ENCODE results near the gene FAM72D. TPM values are rescaled to one million over a fixed set of nuclear protein-coding genes. Genes with fewer than 3 reads are reported as not detected.
"Not testable (repeated sequence)": the region's sequence is repeated elsewhere in the genome, so short reads cannot be mapped to it uniquely, and the experiment has no call there.

FAM72D gene
- total RNA-seq, result 1.5 and 2.1 TPM in 2 replicates

DNA sequence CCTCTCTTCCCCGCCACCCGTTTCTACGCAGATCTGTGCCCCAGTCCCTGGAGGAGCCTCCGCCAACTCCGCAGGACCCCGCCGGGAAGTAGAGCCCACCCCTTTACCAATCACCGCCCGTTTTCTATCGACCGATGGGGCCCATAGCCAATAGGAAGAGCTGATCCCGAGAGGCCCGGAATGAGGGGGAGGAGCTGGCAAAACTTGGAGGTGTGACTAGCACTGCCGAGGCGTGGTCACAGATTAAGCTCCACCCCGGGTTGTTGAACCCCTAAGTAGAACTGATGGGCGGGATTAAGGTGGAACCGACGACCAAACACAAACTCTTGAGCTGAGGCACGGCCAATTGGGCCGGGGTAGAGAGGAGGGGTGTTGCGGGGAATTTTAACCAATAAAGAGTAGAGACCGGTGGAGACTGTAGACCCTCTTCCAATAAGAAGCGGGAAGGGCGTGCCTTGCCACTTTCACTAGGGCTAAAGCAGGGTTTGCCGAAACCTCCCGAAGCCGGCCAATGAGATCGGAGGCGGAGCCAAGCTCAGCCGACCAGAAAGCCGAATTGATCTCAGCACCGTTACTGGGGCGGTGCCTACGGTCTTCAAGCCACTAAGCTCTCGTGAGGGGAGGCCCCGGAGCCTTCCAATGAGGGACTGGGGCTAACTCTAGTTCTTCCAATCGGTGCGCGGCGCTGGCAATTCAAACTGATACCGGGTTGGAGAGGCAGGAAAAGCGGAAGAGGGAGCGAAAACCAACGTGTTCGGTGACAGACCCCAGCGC lies at the start of gene FAM72D, which contains the start of gene SRGAP2B:
Gene FAM72D (plus strand): TSS at position 691 of the 774 bp plus-strand sequence. CDS start 874 bp downstream, outside the sequence.
Gene SRGAP2B (minus strand): TSS at position 45 of the 774 bp plus-strand sequence. CDS start 2,427 bp downstream, outside the sequence.
- not testable (repeated sequence) for H3K27me3 ChIP-seq (ENCODE audit: control insufficient read depth, insufficient read depth, low read length); DNase-seq (ENCODE audit: low read depth); H3K36me3 ChIP-seq (ENCODE audit: control insufficient read depth, insufficient read depth, low read length)
- H3K4me3 ChIP-seq (ENCODE audit: low read depth, low read length), result peak within 1 kb of the TSS; percentile 45

DNA sequence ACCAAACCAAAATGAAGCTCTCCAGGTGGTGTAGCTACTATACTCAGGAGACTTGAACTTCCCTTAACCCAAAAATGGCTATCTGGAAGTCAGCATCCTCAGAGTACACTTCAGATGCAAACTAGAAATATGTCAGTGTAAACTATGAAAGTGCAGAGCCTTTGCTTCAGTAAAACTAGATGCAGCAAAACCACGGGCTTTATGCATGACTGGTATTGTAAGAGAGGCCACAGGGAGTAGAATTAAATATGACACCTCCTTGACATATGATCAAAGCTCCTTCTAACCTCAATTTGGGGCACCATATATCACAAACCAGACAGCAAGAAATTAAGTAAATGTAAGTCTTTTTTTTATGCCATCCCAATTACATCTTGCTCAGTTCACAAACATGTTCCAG lies 48.2 kb upstream of the FAM72D start:
- H3K4me3 ChIP-seq (ENCODE audit: low read depth, low read length); H3K36me3 ChIP-seq (ENCODE audit: control insufficient read depth, insufficient read depth, low read length); H3K27me3 ChIP-seq (ENCODE audit: control insufficient read depth, insufficient read depth, low read length); DNase-seq (ENCODE audit: low read depth): not testable (repeated sequence)

DNA sequence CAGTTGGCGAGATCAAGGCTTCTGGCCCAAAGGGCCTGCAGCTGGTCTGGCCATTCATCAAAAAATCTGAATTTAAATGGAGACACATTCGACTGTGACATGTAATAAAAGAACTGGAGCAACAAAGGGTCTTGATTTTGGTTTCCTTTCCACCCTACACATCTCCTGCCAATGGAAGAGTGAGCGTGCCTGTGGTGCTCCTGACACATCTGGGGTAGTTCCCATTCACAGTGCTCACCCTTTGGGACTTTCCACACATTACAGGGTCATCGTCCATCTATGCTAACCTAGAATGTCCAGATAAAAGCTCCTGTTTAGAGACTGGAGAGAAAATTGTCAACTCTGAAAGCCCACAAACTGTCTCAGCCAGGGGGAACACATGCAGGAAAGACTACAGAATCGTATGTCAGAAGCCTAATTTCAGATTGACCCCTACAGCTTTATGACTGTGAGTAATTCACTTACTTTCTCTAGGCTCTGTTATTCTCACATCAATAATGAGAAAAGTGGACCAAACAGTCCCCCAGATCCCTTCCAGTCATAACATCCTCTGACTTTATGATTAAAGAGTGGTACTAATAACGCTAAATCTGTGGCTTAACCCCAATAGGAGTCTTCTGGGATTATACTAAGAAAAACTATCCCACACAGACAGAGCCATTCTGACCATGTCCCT lies 47.5 kb upstream of the FAM72D start:
- not testable (repeated sequence) for H3K36me3 ChIP-seq (ENCODE audit: control insufficient read depth, insufficient read depth, low read length); H3K27me3 ChIP-seq (ENCODE audit: control insufficient read depth, insufficient read depth, low read length); H3K4me3 ChIP-seq (ENCODE audit: low read depth, low read length); DNase-seq (ENCODE audit: low read depth)

DNA sequence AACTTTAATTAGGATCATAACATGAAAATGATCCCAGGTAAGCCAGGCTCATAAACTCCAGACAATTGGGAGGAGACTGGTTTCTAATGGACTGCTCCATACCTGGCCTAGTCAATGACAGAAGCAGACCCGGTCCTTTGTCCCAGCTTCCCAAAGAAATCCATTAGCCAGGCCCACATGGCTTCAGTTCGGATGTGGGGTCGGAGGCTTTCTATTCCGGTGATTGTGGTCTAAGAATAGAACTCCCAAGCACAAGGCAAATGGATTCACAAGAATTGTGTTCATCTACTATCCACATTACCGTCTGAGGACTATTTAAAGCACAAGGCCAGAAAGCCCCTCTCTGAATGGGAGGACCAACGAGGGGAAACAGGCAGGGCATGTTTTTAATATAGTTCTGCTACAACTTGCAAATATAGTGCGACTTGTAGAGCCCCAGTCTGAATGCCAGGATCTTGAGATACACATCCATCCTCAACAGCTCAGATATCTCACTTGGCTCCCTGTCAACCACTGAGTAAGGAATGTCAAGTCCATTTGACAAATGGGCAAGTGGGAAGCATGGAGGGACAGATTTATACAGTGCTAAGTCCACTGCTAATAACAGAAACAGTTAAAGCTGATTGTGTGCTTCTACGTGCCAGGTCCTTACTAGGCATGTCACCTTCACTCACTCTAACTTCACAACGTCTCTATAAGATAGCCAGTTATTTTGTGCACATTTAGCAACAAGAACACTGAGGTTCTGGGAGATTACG lies 43.6 kb upstream of the FAM72D start:
- not testable (repeated sequence) for H3K4me3 ChIP-seq (ENCODE audit: low read depth, low read length); H3K36me3 ChIP-seq (ENCODE audit: control insufficient read depth, insufficient read depth, low read length); DNase-seq (ENCODE audit: low read depth); H3K27me3 ChIP-seq (ENCODE audit: control insufficient read depth, insufficient read depth, low read length)

DNA sequence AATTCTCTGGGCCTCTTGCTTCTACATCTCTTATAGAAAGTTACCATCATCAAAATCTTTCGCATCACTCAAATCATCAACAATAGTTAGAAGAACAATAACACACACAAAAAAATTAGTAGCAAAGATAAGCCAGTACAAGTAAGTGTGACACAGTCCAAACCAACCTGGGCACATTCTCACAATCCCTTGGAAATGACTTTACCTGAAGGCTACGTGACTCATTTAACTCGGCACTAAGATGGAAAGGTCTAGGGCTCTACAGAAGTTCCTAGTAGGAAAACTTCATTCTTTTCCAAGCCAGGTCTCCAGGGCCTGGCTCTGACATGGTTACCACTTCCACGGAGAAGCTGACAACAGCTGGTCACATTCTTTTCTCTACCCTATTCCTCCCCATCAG lies 42.3 kb upstream of the FAM72D start:
- H3K4me3 ChIP-seq (ENCODE audit: low read depth, low read length); H3K36me3 ChIP-seq (ENCODE audit: control insufficient read depth, insufficient read depth, low read length); H3K27me3 ChIP-seq (ENCODE audit: control insufficient read depth, insufficient read depth, low read length); DNase-seq (ENCODE audit: low read depth): not testable (repeated sequence)

DNA sequence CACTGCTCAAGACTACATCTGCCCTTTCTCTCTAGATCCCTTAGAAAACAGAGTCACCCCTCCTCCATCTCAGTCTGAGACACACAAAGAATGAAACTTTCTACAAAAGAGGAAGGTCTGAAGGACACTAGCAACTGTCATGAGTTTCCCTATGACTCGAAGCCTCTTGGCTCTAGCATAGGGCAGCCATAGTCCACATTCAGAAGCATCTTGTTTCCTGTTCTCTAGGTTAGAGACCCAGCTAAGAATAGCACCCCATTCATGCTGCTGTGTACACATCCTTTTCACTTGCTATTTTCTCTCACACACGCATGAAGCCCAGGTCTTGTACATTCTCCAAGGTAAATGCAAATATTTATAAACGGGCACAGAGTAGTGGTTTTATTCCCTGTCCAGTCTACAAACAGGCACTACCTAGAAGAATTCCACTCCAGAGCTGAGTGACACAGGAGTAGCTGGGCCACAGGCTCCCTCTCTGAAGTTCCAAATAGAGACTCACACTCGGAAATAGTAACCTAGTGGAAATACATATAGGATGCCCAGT lies 40.5 kb upstream of the FAM72D start:
- not testable (repeated sequence) for H3K4me3 ChIP-seq (ENCODE audit: low read depth, low read length); H3K27me3 ChIP-seq (ENCODE audit: control insufficient read depth, insufficient read depth, low read length); H3K36me3 ChIP-seq (ENCODE audit: control insufficient read depth, insufficient read depth, low read length); DNase-seq (ENCODE audit: low read depth)

DNA sequence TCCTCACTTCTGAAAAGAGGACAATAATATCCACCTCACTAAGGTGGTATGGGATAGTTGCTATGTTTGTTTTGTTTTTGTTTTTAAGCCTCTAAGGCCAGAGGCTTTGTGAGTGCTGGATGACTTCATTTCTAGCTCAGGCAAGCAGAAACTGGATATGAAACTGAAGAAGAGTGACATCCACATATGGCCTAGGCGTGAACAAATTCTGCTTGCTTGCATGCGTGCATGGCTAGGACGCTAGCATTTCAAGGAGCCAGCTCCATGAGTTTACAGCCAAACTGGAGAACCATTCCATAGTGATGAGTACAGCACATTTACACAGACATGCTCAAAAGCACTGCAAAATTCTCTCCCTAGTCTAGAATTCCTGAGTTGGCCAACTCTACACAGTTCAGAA lies 37.6 kb upstream of the FAM72D start:
- H3K4me3 ChIP-seq (ENCODE audit: low read depth, low read length); DNase-seq (ENCODE audit: low read depth): not testable (repeated sequence)

DNA sequence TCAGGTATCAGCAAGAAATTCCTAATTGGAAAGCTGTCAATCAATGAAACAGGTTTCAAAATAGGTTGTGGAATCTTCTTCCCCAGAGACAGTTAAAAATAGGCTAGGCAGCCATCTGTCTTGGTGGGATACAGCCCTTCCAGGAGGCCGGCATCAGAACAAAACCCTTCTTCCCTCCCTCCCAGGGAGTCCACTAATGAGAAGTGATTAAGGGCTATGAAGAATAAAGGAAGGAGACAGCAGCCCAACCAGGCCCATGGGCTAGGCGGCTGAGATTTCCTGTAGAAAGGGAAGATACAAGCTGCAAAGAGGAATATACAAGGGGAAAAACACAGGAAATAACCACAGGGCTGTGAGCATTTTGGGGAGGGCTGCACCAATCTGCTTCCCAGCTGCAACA lies 32.5 kb upstream of the FAM72D start:
- not testable (repeated sequence) for H3K36me3 ChIP-seq (ENCODE audit: control insufficient read depth, insufficient read depth, low read length); H3K27me3 ChIP-seq (ENCODE audit: control insufficient read depth, insufficient read depth, low read length); DNase-seq (ENCODE audit: low read depth); H3K4me3 ChIP-seq (ENCODE audit: low read depth, low read length)

More for the DNA sequence above, 37.6 kb upstream of the FAM72D start:
- H3K27me3 ChIP-seq (ENCODE audit: control insufficient read depth, insufficient read depth, low read length); H3K36me3 ChIP-seq (ENCODE audit: control insufficient read depth, insufficient read depth, low read length): not testable (repeated sequence)

DNA sequence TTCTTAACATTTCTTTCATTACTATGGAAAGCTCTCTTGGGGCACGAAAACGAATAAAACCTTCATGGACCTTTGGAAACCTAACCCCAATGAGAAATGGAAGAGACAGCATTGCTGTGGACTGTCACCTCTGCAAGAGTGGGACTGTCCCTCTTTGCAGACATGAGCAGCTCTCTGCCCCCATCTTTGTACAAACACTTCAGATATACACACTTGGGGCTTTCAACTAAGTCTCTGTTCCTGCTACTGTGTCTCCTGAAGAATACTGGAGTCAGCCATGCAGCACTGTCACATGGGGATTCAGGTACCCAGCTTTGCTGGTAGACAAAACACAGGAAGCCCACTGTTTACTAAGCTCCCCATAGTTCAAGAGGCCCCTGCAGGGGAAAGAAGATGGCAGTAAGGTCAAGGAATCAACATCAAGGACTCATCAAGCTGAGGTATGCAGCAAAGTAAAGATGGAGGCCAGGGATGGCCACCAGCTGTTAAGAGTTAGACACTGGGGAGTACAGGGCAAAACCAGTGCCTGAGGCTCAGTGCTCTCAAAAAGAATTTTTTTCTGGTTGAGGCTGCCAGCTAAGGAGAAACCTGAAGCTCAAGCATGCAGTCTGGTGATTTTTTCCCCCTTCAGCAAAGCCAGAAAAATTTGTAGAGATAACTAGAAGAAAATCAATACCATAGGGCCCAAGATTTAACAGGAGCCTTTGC lies 31.7 kb upstream of the FAM72D start:
- not testable (repeated sequence) for H3K27me3 ChIP-seq (ENCODE audit: control insufficient read depth, insufficient read depth, low read length); H3K4me3 ChIP-seq (ENCODE audit: low read depth, low read length); H3K36me3 ChIP-seq (ENCODE audit: control insufficient read depth, insufficient read depth, low read length); DNase-seq (ENCODE audit: low read depth)

DNA sequence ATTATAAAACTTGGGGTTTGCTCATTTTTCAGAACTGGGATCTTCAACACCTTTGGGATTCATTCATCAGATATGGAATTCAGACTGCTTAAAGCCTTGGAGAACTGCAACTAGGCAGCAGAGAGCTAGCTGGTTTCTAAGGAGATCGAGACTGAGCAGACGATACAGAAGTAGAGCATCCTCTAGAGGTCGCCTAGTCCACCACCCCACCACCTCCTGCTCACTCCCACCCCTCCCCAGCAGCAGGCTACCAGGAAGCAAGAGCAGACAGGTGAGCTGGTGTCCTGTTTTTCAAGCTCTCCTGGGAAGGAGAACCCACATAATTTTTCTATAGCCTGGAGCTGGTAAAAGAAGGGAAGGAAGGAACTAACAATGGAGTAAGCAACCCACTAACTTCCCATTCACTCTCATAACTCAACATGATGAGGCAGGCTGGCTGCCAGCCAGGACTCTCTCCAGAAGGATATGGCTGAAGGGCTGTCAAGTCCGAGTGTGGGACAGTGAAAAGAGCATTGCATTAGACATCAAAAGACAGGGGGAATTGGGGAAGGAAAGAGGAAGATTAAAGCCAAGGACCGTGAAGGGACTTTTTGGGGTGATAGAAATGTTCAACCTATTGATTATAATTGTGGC lies 30.5 kb upstream of the FAM72D start:
- not testable (repeated sequence) for H3K27me3 ChIP-seq (ENCODE audit: control insufficient read depth, insufficient read depth, low read length); DNase-seq (ENCODE audit: low read depth); H3K36me3 ChIP-seq (ENCODE audit: control insufficient read depth, insufficient read depth, low read length); H3K4me3 ChIP-seq (ENCODE audit: low read depth, low read length)

DNA sequence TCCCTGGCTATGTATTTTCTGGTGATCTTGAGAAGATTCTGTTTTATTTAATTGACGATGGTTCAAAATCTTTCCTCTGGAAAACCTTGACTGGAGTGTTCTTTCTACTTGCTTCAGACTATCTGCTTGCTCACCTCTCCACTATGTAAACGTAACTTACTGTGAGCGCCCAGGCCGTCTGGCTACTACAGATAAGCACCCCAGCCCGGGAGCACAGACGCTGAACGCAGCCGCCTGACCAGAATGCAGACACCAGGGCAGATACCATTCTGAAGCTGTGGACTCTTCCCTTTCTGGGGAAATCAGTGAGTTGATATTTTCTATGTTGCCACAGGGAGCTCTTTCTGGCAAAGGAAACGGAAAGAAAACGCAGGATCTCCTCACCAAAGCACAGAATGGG lies 29.3 kb upstream of the FAM72D start:
- H3K27me3 ChIP-seq (ENCODE audit: control insufficient read depth, insufficient read depth, low read length); DNase-seq (ENCODE audit: low read depth); H3K4me3 ChIP-seq (ENCODE audit: low read depth, low read length); H3K36me3 ChIP-seq (ENCODE audit: control insufficient read depth, insufficient read depth, low read length): not testable (repeated sequence)

DNA sequence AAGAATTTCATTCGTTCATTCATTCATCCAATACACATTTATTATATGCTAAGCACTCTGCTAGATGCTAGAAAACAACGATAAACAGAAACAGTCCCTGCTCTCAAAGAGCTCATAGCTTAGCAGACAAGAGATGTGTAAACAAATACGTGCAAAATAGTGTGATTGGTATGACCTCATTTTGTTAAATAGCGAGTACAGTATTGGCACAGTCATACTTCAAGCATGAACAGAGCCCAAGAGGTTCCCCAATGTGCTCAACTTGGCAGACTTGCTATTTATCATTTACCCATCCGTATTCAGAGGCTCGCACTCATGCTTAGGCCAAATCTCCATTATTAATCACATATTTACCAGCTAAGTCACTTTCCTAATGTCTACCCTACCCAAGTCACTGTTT lies 24.2 kb upstream of the FAM72D start:
- not testable (repeated sequence) for H3K27me3 ChIP-seq (ENCODE audit: control insufficient read depth, insufficient read depth, low read length); DNase-seq (ENCODE audit: low read depth); H3K36me3 ChIP-seq (ENCODE audit: control insufficient read depth, insufficient read depth, low read length); H3K4me3 ChIP-seq (ENCODE audit: low read depth, low read length)

DNA sequence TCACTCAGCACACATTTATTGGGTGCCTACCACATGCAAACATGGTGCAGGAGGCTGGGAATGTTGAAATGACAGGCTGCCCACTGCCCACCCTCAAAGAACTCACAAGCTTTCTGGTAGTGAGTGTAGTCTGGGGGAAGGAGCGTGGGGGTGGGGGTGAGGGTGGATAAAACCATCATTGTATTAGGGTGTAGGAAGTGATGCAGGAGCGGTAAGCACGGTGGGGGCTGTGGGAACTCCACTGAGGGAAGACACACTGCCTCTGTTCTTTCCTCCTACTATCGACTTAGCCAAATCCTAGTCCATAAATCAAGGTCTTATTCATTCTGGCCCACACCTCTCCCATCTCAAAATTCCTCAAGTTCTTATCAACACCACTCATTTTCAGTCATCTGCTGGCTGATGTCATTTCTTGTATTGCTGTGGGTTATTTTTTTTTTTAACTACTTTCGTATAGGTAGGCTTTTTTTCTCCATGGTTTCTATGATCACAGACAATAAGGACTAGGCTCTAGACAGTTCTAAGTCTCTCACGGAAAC lies 21.7 kb upstream of the FAM72D start:
- DNase-seq (ENCODE audit: low read depth); H3K4me3 ChIP-seq (ENCODE audit: low read depth, low read length); H3K27me3 ChIP-seq (ENCODE audit: control insufficient read depth, insufficient read depth, low read length); H3K36me3 ChIP-seq (ENCODE audit: control insufficient read depth, insufficient read depth, low read length): not testable (repeated sequence)

Data from kidney epithelial cell (primary cell).